GM21360 (cell line): ENCODE measurements around the gene CALU.

ENCODE experiments used
- ATAC-seq: cut with Tn5 transposase; IDR thresholded peaks from one replicate; pipeline ENCODE4 v1.9.1; 2021; ENCODE audit warnings: mild to moderate bottlenecking, moderate library complexity; ENCODE audit not compliant: unreplicated experiment

CALU gene

DNA sequence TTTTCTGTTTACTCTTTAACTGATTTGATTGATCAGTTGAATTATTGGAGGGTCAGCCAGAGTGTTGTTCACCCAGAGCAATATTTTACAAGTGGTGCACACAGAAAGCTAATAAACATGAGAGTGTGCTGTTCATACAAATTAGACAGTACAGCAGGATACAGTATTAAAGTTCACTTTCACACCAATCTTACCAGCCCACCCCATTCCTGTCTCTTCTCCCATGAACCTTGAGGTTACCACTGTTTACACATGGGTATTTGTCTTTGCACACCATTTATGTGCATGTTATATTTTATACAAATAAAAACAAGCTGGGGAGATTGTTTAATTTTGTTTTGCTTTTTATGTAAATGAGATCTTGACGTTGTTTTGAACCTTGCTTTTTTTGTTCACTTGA, 6.5 kb downstream of the CALU start:
- ATAC-seq: no peak

GRCh38 chr7:128747327-128748079, 8.3 kb downstream of the CALU start:
- ATAC-seq: no peak

- ATAC-seq: no peak
Observed at GRCh38 chr7:128752251-128752650, 13.1 kb downstream of the CALU start.

- ATAC-seq: no peak
Observed at GRCh38 chr7:128755075-128755818, 16.1 kb downstream of the CALU start.

GRCh38 chr7:128755819-128756476, 16.8 kb downstream of the CALU start:
- no peak for ATAC-seq

DNA sequence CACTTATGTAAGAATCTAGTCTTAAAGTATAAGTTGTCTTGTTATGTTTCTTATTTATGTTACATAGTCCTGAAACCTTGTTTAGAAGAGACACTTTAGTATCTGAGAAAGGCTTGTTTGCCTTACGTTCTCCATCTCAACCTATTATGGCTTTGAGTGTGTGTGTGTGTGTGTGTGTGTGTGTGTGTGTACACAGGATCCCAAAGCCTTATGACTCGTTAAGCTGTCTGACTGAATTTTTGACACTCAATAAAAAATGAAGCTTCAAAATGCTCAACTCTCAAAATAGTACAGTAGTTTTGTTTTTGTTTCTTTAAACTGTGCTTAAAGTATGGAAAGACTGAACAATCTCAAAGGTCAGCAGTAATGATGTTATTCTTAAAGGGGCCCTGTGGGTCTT, 18.0 kb downstream of the CALU start:
- ATAC-seq: no peak

DNA sequence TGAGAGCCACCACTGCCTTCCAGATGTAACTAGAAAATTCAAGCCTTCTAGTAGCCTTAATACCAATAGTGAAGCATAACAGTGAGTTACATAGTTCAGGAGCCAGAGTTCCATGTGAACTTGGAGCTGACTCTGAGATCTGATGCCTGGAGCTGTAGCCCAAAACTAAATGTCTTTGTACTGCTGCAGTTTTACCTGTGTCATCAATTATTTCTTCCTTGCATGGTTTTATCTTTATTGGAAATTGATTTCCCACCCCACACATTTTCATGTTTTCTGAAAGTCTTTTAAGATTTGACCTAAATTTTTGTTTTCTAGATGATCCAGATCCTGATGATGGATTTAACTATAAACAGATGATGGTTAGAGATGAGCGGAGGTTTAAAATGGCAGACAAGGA, 19.4 kb downstream of the CALU start:
- no peak for ATAC-seq

DNA sequence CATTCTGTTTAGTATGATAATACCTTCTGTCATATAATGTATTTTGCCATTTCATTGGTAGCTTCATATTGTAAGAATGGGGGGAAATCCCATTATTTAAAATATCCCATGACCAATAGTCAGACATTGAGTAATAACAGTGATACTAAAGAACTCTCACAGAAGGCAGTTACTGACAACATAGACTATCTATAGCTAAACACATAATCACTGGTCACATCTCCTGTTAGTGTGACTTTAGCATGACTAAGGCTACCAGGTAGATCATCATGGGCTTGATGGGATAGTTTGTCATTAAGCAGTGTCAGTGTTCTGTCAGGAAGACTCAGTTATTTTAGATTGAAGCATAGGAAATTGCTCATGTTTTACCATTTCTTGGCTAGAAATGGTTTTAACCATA, 20.1 kb downstream of the CALU start:
- no peak for ATAC-seq

GRCh38 chr7:128763541-128763940, 24.4 kb downstream of the CALU start:
- ATAC-seq: no peak

- ATAC-seq: no peak
Observed at GRCh38 chr7:128767475-128768110, 28.4 kb downstream of the CALU start.

GRCh38 chr7:128770233-128770632, 31.1 kb downstream of the CALU start:
- no peak for ATAC-seq

- ATAC-seq: no peak
Observed at GRCh38 chr7:128773604-128774003, 34.4 kb downstream of the CALU start.

- no peak for ATAC-seq
Observed at GRCh38 chr7:128774029-128774689, 35.0 kb downstream of the CALU start.

- ATAC-seq: no peak
Observed at GRCh38 chr7:128774921-128775320, 35.8 kb downstream of the CALU start.

- no peak for ATAC-seq
Observed at GRCh38 chr7:128775744-128776474, 36.8 kb downstream of the CALU start, which contains the start of gene OPN1SW. Gene OPN1SW, minus strand, starts transcription at chr7:128775794. Its CDS starts 13 bp downstream, at chr7:128775781.

DNA sequence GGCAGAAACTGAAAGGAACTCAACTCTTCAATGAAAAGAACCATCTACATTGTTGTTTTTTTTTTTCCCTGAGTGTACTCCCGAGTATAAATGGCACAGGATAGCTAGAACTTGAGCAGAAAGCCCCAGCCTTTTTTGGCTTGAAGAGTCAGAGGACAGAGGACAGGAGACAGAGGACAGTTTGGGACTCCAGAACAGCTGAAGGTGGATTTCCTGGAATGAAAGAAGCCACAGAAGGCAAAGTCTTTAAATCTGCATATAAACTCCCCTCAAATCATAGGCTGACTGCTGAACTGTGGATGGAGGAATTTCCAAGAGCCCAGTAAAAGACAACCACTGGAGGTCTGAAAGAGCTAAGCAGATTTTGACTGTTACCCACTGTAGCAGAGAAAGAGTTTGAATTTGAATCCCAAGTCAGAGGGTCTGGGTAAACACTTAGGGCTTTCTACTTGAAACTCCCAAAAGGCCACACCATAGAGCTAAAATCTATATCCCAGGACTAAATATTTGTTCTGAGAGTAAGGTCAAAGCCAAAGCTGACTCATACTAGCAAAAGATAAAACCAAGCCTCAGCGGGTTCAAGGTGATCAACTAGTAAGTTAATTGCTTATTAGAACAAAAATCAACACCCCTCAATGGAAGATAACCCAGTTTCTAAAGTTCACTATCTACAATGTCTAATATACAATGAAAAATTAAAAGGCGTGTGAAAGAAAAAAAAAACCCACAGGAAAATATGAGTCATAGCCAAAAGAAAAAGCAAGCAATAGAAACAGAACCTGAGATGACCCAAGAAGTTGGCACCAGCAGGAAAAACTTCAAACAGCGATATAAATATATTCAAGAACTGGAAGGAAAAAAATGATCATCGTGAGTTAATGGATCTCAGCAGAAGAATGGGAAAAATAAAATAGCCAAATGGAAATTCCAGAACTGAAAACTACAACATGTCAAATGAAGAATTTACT, 38.3 kb downstream of the CALU start:
- ATAC-seq: no peak

- ATAC-seq: no peak
Observed at GRCh38 chr7:128778946-128779345, 39.8 kb downstream of the CALU start.

DNA sequence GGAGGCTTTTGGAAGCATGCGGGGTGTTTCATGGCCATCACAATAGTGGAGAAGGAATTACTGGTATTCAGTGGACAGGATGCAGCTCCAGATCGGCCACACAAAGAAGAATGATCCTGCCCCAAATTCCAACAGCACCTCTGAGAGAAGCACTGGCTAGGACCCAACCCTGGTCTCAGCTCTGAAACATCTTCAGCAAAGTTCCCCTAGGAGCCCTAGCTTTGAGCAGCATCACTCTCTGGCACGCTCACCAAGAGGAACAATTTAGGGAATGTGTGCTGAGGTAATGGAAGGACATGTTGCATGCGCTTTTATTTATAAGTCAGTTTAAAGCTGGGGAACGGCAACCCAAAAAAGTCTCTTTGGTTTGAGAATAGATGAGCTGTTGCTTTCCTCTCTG, 42.0 kb downstream of the CALU start:
- no peak for ATAC-seq

DNA sequence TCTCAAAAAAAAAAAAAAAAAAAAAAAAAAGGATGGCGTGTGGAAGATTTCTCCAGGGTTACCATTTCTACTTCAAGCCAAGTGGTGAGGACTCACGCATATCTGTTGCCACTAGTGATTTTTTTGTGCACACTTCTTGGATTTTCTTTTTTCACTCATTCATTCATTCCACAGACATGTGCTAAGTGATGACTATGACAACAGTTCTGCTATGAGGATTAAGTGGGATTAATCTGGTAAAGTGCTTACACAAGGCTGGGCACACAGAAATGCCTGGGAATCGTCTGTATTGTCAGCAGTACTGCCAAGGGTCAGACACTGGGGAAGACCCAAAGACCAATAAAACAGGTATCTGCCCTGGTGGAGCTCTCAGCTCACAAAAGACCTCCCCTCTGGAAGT, 42.7 kb downstream of the CALU start:
- no peak for ATAC-seq
